K562 (cell line): Measurements from ENCODE around the gene ITSN2. TPM values are rescaled to one million over a fixed set of nuclear protein-coding genes. Genes with fewer than 3 reads are reported as not detected.

Experiments
- HES1 ChIP-seq: fragments of 450-650 bp; IDR thresholded peaks from 2 replicates; pipeline ENCODE4 v1.6.1; 2016; ENCODE audit warnings: low read depth, mild to moderate bottlenecking, moderate library complexity
- MEF2A ChIP-seq: IDR thresholded peaks from 2 replicates; pipeline ENCODE4 v1.6.1; 2011; ENCODE audit warnings: low read depth, mild to moderate bottlenecking, low read length, moderate library complexity; ENCODE audit not compliant: control insufficient read depth
- MXI1 ChIP-seq: IDR thresholded peaks from 2 replicates; pipeline ENCODE4 v1.6.1; 2011; ENCODE audit warnings: low read depth, mild to moderate bottlenecking, improper control_type of control experiment, low read length
- PREB ChIP-seq: sonication (generic); formaldehyde crosslinking; IDR thresholded peaks from 2 replicates; pipeline ENCODE4 v1.8.1; 2023; ENCODE audit warnings: mild to moderate bottlenecking, missing genetic modification reagents
- SMARCB1 ChIP-seq: IDR thresholded peaks from 2 replicates; pipeline ENCODE4 v1.6.1; 2011; ENCODE audit warnings: improper control_type of control experiment, low read depth; ENCODE audit not compliant: insufficient read length
- SRF ChIP-seq, 2 experiments: fragments of 250-450, 450-650 bp in 1 of 2; sonication (Bioruptor Pico) in 1 of 2; sonication (generic) in 1 of 2; formaldehyde crosslinking; IDR thresholded peaks; 2 replicates each; pipeline versions ENCODE4 v1.5.0 to v1.5.1; 2020 to 2022; ENCODE audit warnings: mild to moderate bottlenecking in 1 of 2, missing genetic modification reagents in 1 of 2
- TARDBP ChIP-seq: fragments of 450-650 bp; IDR thresholded peaks from 2 replicates; pipeline ENCODE4 v1.6.1; 2016
- XRCC4 ChIP-seq: IDR thresholded peaks from one replicate; pipeline ENCODE4 v1.6.1; 2011; ENCODE audit not compliant: insufficient read depth, insufficient read length; ENCODE audit errors: extremely low read depth
- polyA plus RNA-seq, 8 experiments: library from polyadenylated mRNA; depleted of rRNA in 4 of 8; stranded (reverse) in 5 of 8; unstranded in 3 of 8; fragments of >200 nt; fragmentation: Nextera tagmentation in 2 of 8; fragmentation: Illumina TruSeq in 1 of 8; extraction: Ambion mirVana in 2 of 8; extraction: Trizol in 1 of 8; gene quantifications; 2 replicates each; pipeline versions ENCODE4 v1.2.1 to v1.2.3, GENCODE V29; 2011 to 2014; ENCODE audit warnings: inconsistent platforms in 1 of 8, missing spikeins in 1 of 8
- total RNA-seq, 7 experiments: library from RNA; depleted of rRNA in 6 of 7; stranded (reverse); fragments of >200 nt in 6 of 7; fragmentation: Illumina TruSeq in 2 of 7; extraction: Trizol in 2 of 7; gene quantifications; 2 replicates each; pipeline versions ENCODE4 v1.2.1 to v1.2.3, GENCODE V29; 2011 to 2021; ENCODE audit warnings: low replicate concordance in 1 of 7
- TF ChIP-seq, protein P1 (sequence below): fragments of 200-800 bp; sonication (Bioruptor generic); IDR thresholded peaks from 2 replicates; pipeline ENCODE4 v1.6.1; 2017; ENCODE audit warnings: missing genetic modification characterization, missing compliant biosample characterization
- TF ChIP-seq, protein P2 (sequence below), 2 experiments: fragments of 450-650 bp; IDR thresholded peaks; 2 replicates each; pipeline ENCODE4 v1.6.1; 2016; ENCODE audit warnings: mild to moderate bottlenecking in 2 of 2, borderline replicate concordance in 1 of 2, low read depth in 1 of 2, moderate library complexity in 1 of 2
- TF ChIP-seq, protein P3 (sequence below): fragments of 250-450 bp; sonication (Bioruptor Pico); IDR thresholded peaks from 2 replicates; pipeline ENCODE4 v1.4.0; 2020; ENCODE audit warnings: mild to moderate bottlenecking, moderate library complexity

The ITSN2 gene
- total and polyA plus RNA-seq, 9 of the 15 experiments (the other 6 are each of a cell fraction or from before 2014, with no cell fraction given): 6.6 to 19.9 (median 15.2) TPM

GRCh38 chr2:24253303-24253919 lies 106.9 kb downstream of the ITSN2 start (continued):
- TF ChIP-seq SRF (CRISPR knock-in tag; IDR thresholded peaks at IDR 0.05): no peak
- TF ChIP-seq, protein P1, sequence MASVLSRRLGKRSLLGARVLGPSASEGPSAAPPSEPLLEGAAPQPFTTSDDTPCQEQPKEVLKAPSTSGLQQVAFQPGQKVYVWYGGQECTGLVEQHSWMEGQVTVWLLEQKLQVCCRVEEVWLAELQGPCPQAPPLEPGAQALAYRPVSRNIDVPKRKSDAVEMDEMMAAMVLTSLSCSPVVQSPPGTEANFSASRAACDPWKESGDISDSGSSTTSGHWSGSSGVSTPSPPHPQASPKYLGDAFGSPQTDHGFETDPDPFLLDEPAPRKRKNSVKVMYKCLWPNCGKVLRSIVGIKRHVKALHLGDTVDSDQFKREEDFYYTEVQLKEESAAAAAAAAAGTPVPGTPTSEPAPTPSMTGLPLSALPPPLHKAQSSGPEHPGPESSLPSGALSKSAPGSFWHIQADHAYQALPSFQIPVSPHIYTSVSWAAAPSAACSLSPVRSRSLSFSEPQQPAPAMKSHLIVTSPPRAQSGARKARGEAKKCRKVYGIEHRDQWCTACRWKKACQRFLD (CRISPR knock-in tag): no peak
- TF ChIP-seq HES1: no peak
- TF ChIP-seq, protein P2, sequence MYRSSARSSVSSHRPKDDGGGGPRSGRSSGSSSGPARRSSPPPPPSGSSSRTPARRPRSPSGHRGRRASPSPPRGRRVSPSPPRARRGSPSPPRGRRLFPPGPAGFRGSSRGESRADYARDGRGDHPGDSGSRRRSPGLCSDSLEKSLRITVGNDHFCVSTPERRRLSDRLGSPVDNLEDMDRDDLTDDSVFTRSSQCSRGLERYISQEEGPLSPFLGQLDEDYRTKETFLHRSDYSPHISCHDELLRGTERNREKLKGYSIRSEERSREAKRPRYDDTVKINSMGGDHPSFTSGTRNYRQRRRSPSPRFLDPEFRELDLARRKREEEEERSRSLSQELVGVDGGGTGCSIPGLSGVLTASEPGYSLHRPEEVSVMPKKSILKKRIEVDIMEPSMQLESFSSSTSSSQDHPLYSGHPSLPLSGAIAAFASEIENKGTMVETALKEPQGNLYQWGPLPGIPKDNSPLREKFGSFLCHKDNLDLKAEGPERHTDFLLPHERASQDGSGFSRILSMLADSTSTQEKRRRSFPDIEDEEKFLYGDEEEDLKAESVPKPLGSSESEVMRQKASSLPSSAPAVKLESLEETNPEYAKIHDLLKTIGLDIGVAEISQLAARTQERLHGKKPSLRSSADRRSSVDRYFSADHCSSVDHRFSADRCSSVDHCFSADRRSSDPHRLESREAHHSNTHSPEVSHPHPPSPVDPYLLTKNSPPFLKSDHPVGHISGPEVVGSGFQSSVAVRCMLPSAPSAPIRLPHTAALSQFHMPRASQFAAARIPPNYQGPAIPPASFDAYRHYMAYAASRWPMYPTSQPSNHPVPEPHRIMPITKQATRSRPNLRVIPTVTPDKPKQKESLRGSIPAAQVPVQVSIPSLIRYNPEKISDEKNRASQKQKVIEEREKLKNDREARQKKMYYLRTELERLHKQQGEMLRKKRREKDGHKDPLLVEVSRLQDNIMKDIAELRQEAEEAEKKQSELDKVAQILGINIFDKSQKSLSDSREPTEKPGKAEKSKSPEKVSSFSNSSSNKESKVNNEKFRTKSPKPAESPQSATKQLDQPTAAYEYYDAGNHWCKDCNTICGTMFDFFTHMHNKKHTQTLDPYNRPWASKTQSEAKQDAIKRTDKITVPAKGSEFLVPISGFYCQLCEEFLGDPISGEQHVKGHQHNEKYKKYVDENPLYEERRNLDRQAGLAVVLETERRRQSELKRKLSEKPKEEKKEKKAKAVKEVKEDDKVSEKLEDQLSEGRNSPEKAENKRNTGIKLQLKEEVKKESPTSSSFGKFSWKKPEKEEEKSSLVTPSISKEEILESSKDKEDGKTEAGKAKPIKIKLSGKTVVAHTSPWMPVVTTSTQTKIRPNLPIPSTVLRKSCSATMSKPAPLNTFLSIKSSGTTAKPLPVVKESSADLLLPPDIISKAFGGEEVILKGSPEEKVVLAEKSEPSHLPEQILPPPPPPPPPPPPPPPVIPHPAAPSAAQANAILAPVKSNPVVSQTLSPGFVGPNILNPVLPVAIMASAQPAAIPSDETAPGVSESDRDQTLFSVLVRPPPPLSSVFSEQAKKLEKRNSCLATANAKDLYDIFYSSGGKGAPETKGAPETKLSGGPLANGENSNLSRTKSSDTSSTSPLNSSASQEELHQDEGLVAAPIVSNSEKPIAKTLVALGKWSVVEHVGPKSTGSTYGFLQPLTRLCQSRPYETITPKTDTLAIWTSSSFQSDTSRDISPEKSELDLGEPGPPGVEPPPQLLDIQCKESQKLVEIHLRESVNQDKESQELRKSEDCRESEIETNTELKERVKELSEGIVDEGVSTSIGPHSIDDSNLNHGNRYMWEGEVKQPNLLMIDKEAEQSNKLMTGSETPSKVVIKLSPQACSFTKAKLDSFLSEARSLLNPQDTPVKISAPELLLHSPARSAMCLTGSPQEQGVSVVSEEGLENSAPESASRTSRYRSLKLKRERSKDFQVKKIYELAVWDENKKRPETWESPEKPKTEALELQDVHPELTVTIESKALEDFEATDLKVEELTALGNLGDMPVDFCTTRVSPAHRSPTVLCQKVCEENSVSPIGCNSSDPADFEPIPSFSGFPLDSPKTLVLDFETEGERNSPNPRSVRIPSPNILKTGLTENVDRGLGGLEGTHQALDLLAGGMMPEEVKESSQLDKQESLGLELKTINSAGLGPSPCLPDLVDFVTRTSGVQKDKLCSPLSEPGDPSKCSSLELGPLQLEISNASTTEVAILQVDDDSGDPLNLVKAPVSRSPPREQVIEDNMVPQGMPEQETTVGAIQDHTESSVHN (IDR thresholded peaks at IDR 0.05; ENCODE audit: borderline replicate concordance in 1 of 2, low read depth in 1 of 2): peak in 1 of 2 experiments; percentile 82; a peak in 1 of 4 replicates
- TF ChIP-seq PREB: no peak
- TF ChIP-seq XRCC4: no peak
- TF ChIP-seq SMARCB1: no peak
- no peak for TF ChIP-seq MXI1
- no peak for TF ChIP-seq TARDBP
- TF ChIP-seq MEF2A: no peak
- TF ChIP-seq, protein P3, sequence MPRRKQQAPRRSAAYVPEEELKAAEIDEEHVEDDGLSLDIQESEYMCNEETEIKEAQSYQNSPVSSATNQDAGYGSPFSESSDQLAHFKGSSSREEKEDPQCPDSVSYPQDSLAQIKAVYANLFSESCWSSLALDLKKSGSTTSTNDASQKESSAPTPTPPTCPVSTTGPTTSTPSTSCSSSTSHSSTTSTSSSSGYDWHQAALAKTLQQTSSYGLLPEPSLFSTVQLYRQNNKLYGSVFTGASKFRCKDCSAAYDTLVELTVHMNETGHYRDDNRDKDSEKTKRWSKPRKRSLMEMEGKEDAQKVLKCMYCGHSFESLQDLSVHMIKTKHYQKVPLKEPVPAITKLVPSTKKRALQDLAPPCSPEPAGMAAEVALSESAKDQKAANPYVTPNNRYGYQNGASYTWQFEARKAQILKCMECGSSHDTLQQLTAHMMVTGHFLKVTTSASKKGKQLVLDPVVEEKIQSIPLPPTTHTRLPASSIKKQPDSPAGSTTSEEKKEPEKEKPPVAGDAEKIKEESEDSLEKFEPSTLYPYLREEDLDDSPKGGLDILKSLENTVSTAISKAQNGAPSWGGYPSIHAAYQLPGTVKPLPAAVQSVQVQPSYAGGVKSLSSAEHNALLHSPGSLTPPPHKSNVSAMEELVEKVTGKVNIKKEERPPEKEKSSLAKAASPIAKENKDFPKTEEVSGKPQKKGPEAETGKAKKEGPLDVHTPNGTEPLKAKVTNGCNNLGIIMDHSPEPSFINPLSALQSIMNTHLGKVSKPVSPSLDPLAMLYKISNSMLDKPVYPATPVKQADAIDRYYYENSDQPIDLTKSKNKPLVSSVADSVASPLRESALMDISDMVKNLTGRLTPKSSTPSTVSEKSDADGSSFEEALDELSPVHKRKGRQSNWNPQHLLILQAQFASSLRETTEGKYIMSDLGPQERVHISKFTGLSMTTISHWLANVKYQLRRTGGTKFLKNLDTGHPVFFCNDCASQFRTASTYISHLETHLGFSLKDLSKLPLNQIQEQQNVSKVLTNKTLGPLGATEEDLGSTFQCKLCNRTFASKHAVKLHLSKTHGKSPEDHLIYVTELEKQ (CRISPR knock-in tag): no peak
